NCI-H128 (cell line): Measurements from ENCODE around the gene CD4.
A peak's percentile ranks its signal among the peaks of the same experiment; 100 is the strongest.
"Not testable (repeated sequence)": the region's sequence is repeated elsewhere in the genome, so short reads cannot be mapped to it uniquely, and the experiment has no call there.

Experiments used
- DNase-seq: peaks from one replicate; lab custom pipeline; 2025; ENCODE audit not compliant: unreplicated experiment; lab: John Stamatoyannopoulos, UW

CD4 gene

GRCh38 chr12:6788972-6789924 is at the start of gene CD4:
Gene CD4 (plus strand): TSS chr12:6789528. CDS start chr12:6800139, 10,611 bp downstream.
- DNase-seq, result no peak

GRCh38 chr12:6742080-6742479 is 47.2 kb upstream of the CD4 start:
- DNase-seq, result not testable (repeated sequence)

- DNase-seq, result no peak
These were observed 46.5 kb upstream of the CD4 start for GRCh38 chr12:6742834-6743233.

- DNase-seq, result not testable (repeated sequence)
These were observed 46.0 kb upstream of the CD4 start for GRCh38 chr12:6743300-6743699.

GRCh38 chr12:6745741-6746525 is 43.4 kb upstream of the CD4 start:
- no peak for DNase-seq

GRCh38 chr12:6747216-6747615 is 42.1 kb upstream of the CD4 start:
- no peak for DNase-seq

GRCh38 chr12:6748761-6749160 is 40.6 kb upstream of the CD4 start:
- DNase-seq, result no peak

GRCh38 chr12:6750506-6750905 is 38.8 kb upstream of the CD4 start:
- no peak for DNase-seq

GRCh38 chr12:6751767-6752166 is 37.6 kb upstream of the CD4 start:
- no peak for DNase-seq

- no peak for DNase-seq
These were observed 37.0 kb upstream of the CD4 start for GRCh38 chr12:6752167-6752920.

- peak; percentile 98 for DNase-seq
These were observed 36.2 kb upstream of the CD4 start, which contains the start of gene MLF2 for GRCh38 chr12:6752921-6753771. Gene MLF2 (minus strand): TSS chr12:6753141. CDS start chr12:6752334, 807 bp downstream.

GRCh38 chr12:6753772-6754356 is 35.5 kb upstream of the CD4 start:
- DNase-seq, result no peak

- DNase-seq, result no peak
These were observed 34.9 kb upstream of the CD4 start for GRCh38 chr12:6754411-6754810.

- no peak for DNase-seq
These were observed 32.2 kb upstream of the CD4 start for GRCh38 chr12:6757028-6757690.

GRCh38 chr12:6758506-6759095 is 30.7 kb upstream of the CD4 start:
- DNase-seq, result no peak

GRCh38 chr12:6759741-6760140 is 29.6 kb upstream of the CD4 start:
- DNase-seq, result no peak

- DNase-seq, result no peak
These were observed 25.9 kb upstream of the CD4 start for GRCh38 chr12:6763380-6763779.

- peak; percentile 93 for DNase-seq
These were observed 25.1 kb upstream of the CD4 start for GRCh38 chr12:6764011-6764828.
